ENCODE results near the gene ZNF256. TPM values are rescaled to one million over a fixed set of nuclear protein-coding genes. Genes with fewer than 3 reads are reported as not detected.

ZNF256 gene
- total RNA-seq, 4 donors from 2014 or later = 2.6 to 6.3 (median 3.6) TPM

GRCh38 chr19:57964761-57965160, 17.3 kb upstream of the ZNF256 start:
- Histone ChIP-seq H3K4me3 (no peak overlapping the region), H3K27me3 (no peaks in the 10 kb centered on the region), H3K9me3 (peaks cover 0 to 100% (median 29%) of the 10 kb centered on the region in 4 donors), H3K27ac (no peak overlapping the region), H3K4me1 (no peaks in the 10 kb centered on the region), H3K36me3 (peaks cover 0 to 93% (median 0%) of the 10 kb centered on the region in 3 donors)
- WGBS, 2 donors = 83 to 97% methylated on average over 8 of the region's 8 CpGs
- TF ChIP-seq CTCF (IDR thresholded peaks at IDR 0.05) = no peak
- no peak for TF ChIP-seq POLR2A (IDR thresholded peaks at IDR 0.05)
- no peak for TF ChIP-seq EP300 (IDR thresholded peaks at IDR 0.05)
- DNase-seq (ENCODE audit: low spot score in 2 of 2) = no peak

GRCh38 chr19:57961785-57962184, 14.3 kb upstream of the ZNF256 start:
- TF ChIP-seq EP300 (IDR thresholded peaks at IDR 0.05) = no peak
- no peak for TF ChIP-seq POLR2A (IDR thresholded peaks at IDR 0.05)
- TF ChIP-seq CTCF (IDR thresholded peaks at IDR 0.05) = no peak
- Histone ChIP-seq H3K9me3 (peaks cover 0 to 99% (median 24%) of the 10 kb centered on the region in 4 donors), H3K4me3 (no peak overlapping the region), H3K27ac (no peak overlapping the region), H3K27me3 (no peaks in the 10 kb centered on the region), H3K4me1 (no peaks in the 10 kb centered on the region), H3K36me3 (peaks cover 0 to 92% (median 0%) of the 10 kb centered on the region in 3 donors)
- whole genome bisulfite sequencing, 2 donors = 88 to 89% methylated on average over 1 of the region's 1 CpG
- no peak for DNase-seq (ENCODE audit: low spot score in 2 of 2)

GRCh38 chr19:57954996-57955395, 7.5 kb upstream of the ZNF256 start:
- H3K9me3 ChIP-seq = peaks cover 0 to 93% (median 5%) of the 10 kb centered on the region in 4 donors

GRCh38 chr19:57949702-57950101, 2.2 kb upstream of the ZNF256 start:
- TF ChIP-seq EP300 (IDR thresholded peaks at IDR 0.05) (no peak), POLR2A (IDR thresholded peaks at IDR 0.05) (no peak), CTCF (IDR thresholded peaks at IDR 0.05) (no peak)
- Histone ChIP-seq H3K4me1 (peaks cover 0 to 11% (median 4%) of the 10 kb centered on the region in 4 donors), H3K27me3 (no peaks in the 10 kb centered on the region), H3K36me3 (peaks cover 0 to 22% (median 0%) of the 10 kb centered on the region in 3 donors), H3K9me3 (peaks cover 0 to 83% (median 4%) of the 10 kb centered on the region in 4 donors), H3K4me3 (no peak overlapping the region), H3K27ac (no peak overlapping the region)
- 88 to 89% methylated on average over 11 to 12 of the region's 12 CpGs for WGBS, 2 donors
- DNase-seq (ENCODE audit: low spot score in 2 of 2) = no peak

More at GRCh38 chr19:57954996-57955395, 7.5 kb upstream of the ZNF256 start:
- Histone ChIP-seq H3K4me1 (no peaks in the 10 kb centered on the region), H3K27me3 (no peaks in the 10 kb centered on the region), H3K27ac (no peak overlapping the region), H3K4me3 (no peak overlapping the region), H3K36me3 (peaks cover 0 to 40% (median 0%) of the 10 kb centered on the region in 3 donors)
- TF ChIP-seq POLR2A (IDR thresholded peaks at IDR 0.05) (no peak), EP300 (IDR thresholded peaks at IDR 0.05) (no peak), CTCF (IDR thresholded peaks at IDR 0.05) (no peak)
- no peak for DNase-seq (ENCODE audit: low spot score in 2 of 2)
- WGBS, 2 donors = 73 to 88% methylated on average over 4 of the region's 4 CpGs

GRCh38 chr19:57949296-57949695, 1.8 kb upstream of the ZNF256 start:
- no peak for DNase-seq (ENCODE audit: low spot score in 2 of 2)
- no peak overlapping the region for H3K4me3 ChIP-seq
- no peak overlapping the region for H3K27ac ChIP-seq
- TF ChIP-seq POLR2A (IDR thresholded peaks at IDR 0.05) (no peak), EP300 (IDR thresholded peaks at IDR 0.05) (no peak), CTCF (IDR thresholded peaks at IDR 0.05) (no peak)
- no peaks in the 10 kb centered on the region for H3K27me3 ChIP-seq
- H3K9me3 ChIP-seq = peaks cover 0 to 84% (median 4%) of the 10 kb centered on the region in 4 donors
- peaks cover 0 to 27% (median 2%) of the 10 kb centered on the region in 3 donors for H3K36me3 ChIP-seq
- WGBS, 2 donors = 91 to 94% methylated on average over 24 of the region's 24 CpGs
- H3K4me1 ChIP-seq = peaks cover 0 to 11% (median 4%) of the 10 kb centered on the region in 4 donors

Data from tibial nerve (tissue), 4 donors.